ENCODE results near the gene TRMT112.

GRCh38 chr11:64352995-64353714, 35.8 kb upstream of the TRMT112 start:
- no peak for TF ChIP-seq CTCF (IDR thresholded peaks at IDR 0.05; ENCODE audit: low read depth, low read length)
- TF ChIP-seq POLR2A (IDR thresholded peaks at IDR 0.05; ENCODE audit: extremely low read depth, insufficient read length), result no peak

All from NB4 (cell line).